C4-2B (cell line): ENCODE measurements around the gene MLC1.

ENCODE experiments used
- H3K27ac ChIP-seq: fragments of 450-650 bp; 2 replicates; pipeline ENCODE4 v1.5.1; 2017
- ZFX ChIP-seq: fragments of 450-650 bp; IDR thresholded peaks from 2 replicates; pipeline ENCODE4 v1.6.1; 2017
- TF ChIP-seq, protein P1 (sequence below): fragments of 450-650 bp; conservative IDR thresholded peaks from 2 replicates; pipeline ENCODE4 v1.5.1; 2017; ENCODE audit warnings: mild to moderate bottlenecking

Gene MLC1

DNA sequence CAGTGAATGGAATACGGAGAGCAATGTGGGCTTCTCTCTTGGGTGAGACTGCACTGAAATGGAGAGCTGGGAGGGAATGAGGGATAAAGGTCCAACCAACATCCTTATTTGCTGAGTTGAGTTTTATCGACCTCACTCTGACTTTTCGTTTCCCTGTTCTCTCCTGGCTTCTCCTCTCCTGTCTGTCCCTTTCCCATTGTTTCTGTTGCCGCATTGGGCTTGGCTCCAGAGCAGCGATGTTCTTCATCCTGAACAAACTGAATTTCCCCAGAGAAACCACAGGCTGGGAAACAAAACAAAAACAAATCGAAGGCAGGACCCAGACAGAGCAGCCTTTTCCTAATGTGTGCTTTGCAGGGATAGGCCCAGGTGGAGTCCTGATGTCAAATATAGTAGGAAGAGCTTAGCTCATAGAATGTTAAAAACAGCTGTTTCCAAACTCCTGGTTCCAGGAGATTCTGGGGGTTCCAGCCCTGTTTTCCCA is 34.6 kb upstream of the MLC1 start:
- no peak for TF ChIP-seq ZFX
- no peak overlapping the region for H3K27ac ChIP-seq

GRCh38 chr22:50119169-50119767 is 34.0 kb upstream of the MLC1 start:
- no peak overlapping the region for H3K27ac ChIP-seq
- TF ChIP-seq ZFX, result no peak
- TF ChIP-seq, protein P1, sequence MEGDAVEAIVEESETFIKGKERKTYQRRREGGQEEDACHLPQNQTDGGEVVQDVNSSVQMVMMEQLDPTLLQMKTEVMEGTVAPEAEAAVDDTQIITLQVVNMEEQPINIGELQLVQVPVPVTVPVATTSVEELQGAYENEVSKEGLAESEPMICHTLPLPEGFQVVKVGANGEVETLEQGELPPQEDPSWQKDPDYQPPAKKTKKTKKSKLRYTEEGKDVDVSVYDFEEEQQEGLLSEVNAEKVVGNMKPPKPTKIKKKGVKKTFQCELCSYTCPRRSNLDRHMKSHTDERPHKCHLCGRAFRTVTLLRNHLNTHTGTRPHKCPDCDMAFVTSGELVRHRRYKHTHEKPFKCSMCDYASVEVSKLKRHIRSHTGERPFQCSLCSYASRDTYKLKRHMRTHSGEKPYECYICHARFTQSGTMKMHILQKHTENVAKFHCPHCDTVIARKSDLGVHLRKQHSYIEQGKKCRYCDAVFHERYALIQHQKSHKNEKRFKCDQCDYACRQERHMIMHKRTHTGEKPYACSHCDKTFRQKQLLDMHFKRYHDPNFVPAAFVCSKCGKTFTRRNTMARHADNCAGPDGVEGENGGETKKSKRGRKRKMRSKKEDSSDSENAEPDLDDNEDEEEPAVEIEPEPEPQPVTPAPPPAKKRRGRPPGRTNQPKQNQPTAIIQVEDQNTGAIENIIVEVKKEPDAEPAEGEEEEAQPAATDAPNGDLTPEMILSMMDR, result no peak

- TF ChIP-seq ZFX, result no peak
- TF ChIP-seq, protein P1, result no peak
- no peak overlapping the region for H3K27ac ChIP-seq
These were observed 33.4 kb upstream of the MLC1 start for GRCh38 chr22:50118557-50119168.

DNA sequence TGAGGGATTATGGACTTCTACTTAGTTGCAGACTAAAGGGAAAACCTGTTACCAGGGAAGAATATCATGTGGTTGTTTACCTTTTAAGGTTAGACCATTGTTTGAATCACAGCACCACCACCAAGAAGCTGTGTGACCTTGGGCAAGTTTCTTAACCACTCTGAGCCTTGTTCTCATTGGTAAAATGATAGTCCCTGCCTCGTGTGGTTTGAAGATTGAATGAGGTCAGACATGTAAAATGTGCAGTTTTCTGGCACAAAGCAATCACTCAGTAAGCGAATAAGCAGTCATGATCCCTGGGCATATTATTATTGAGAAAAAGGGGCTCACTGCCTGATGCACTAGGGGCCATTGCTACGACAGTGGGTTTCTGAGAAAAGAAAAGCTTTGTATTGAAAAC is 32.9 kb upstream of the MLC1 start:
- H3K27ac ChIP-seq, result no peak overlapping the region
- no peak for TF ChIP-seq ZFX
- TF ChIP-seq, protein P1, result no peak

DNA sequence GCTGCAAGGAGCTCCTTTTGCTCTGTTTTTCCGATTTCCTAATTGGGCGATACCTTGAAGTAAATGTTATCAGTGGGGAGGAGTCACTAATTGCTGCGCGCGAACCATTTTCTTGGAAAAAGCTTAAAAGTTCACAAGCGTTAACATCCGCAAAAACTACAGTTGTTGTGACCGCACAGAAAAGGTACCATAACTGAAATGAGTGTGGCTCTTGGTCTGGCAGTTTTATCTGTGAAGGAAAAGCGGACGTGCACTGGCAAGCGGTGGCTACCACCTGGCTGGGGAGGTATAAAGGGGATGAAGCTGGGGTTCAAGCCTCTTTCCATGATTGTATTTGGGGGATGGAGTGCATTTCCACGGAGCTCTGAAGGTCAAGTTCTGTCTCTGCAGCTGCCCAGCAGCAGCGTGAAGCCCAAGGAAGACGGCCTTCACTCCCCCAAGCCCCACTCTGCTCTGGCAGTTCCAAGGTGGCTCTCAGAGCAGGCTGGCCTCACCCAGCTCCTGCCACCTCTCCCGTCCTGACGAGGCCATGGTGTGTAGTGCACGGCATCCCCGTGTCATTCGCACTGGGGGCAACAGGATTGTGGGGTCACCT is 32.0 kb upstream of the MLC1 start:
- TF ChIP-seq, protein P1, result no peak
- no peak for TF ChIP-seq ZFX
- H3K27ac ChIP-seq, result no peak overlapping the region

DNA sequence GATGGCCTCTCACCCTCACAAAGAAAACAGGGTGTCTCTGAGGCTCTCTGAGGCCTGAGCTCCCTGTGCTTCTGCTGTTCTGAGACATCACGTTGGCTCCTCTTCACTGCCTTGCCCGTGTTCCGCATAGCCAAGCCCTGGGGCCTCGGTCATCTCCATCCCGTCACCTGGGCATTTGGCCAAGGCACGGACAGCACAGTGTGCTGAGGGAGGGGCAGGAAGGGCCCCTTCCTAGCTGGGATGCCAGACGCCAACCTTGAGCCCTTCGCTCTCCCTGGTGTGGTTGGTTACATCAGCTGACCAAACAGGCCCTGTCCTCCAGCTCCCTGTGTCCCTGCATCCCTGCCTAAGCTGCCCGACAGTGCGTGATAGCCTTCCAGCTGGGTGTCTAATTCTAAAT is 30.5 kb upstream of the MLC1 start:
- H3K27ac ChIP-seq, result no peak overlapping the region
- no peak for TF ChIP-seq ZFX
- TF ChIP-seq, protein P1, result no peak

DNA sequence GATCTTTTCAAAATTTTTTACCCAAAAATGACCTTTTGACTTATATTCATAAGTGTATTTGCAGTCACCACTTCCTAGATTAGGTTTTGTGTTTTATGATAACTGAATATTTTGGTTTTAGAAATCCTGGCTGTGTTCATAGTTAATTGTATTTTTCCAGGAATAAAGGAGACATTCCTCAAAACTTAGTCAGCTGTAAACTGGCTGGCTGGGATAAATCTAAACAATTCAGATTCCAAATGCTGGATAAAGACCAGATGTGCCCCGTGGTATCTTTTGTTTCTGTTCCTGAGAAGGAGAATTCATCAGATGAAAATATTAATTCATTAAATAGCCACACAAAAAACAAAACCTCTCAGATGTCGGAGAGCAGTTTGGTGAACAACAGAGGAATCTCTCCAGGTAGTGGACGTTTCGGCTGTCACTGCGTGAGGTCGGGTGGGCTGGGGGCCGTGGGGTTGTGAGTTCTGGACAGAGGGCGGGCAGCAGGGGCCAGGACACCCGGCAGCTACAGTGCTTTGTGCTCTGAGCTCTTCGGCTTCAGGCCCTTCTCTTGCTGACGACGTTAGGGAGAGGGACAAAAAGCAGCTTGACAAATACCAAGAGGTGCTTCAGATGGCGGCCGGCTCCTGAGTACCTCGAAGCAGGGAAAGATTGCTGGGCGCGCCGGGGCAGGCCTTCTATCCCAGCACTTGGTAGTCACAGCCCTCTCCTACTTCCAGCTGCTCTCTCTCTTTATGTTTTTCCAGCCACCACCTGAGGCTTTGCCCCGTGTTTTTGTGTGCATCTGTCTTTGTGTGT is 29.2 kb upstream of the MLC1 start:
- TF ChIP-seq, protein P1, result no peak
- no peak for TF ChIP-seq ZFX
- no peak overlapping the region for H3K27ac ChIP-seq
